Inflammatory macrophage treated with lipopolysaccharide for 1 hour (primary cell): ENCODE results near the gene CDKAL1.
"Not testable (repeated sequence)": the region's sequence is repeated elsewhere in the genome, so short reads cannot be mapped to it uniquely, and the experiment has no call there.

Experiments used
- DNase-seq, 2 donors: peaks; one replicate each; pipeline ENCODE4 v3.0.0-alpha.2; 2020 to 2022

CDKAL1 gene

GRCh38 chr6:21230536-21230935 is 696.3 kb downstream of the CDKAL1 start:
- no peak for DNase-seq

GRCh38 chr6:21235162-21235561 is 700.9 kb downstream of the CDKAL1 start:
- DNase-seq = no peak

GRCh38 chr6:21238208-21238607 is 704.0 kb downstream of the CDKAL1 start:
- DNase-seq = no peak

GRCh38 chr6:21240709-21241108 is 706.5 kb downstream of the CDKAL1 start:
- no peak for DNase-seq

- DNase-seq = no peak
Measured at GRCh38 chr6:21241231-21242130, 707.2 kb downstream of the CDKAL1 start.

- DNase-seq = no peak
Measured at GRCh38 chr6:21244897-21245470, 710.7 kb downstream of the CDKAL1 start.

GRCh38 chr6:21245488-21245887 is 711.2 kb downstream of the CDKAL1 start:
- no peak for DNase-seq

- no peak for DNase-seq
Measured at GRCh38 chr6:21246075-21246474, 711.8 kb downstream of the CDKAL1 start.

GRCh38 chr6:21254460-21254859 is 720.2 kb downstream of the CDKAL1 start:
- not testable (repeated sequence) for DNase-seq

- no peak for DNase-seq
Measured at GRCh38 chr6:21256197-21256596, 721.9 kb downstream of the CDKAL1 start.

GRCh38 chr6:21257125-21257524 is 722.9 kb downstream of the CDKAL1 start:
- DNase-seq = no peak

GRCh38 chr6:21258665-21259064 is 724.4 kb downstream of the CDKAL1 start:
- no peak for DNase-seq

GRCh38 chr6:21259660-21260059 is 725.4 kb downstream of the CDKAL1 start:
- no peak for DNase-seq

- DNase-seq = no peak
Measured at GRCh38 chr6:21262504-21262903, 728.2 kb downstream of the CDKAL1 start.

GRCh38 chr6:21263531-21264287 is 729.5 kb downstream of the CDKAL1 start:
- DNase-seq = no peak

GRCh38 chr6:21264288-21265033 is 730.2 kb downstream of the CDKAL1 start:
- DNase-seq = no peak

GRCh38 chr6:21265034-21265729 is 730.9 kb downstream of the CDKAL1 start:
- no peak for DNase-seq

GRCh38 chr6:21265730-21266044 is 731.4 kb downstream of the CDKAL1 start:
- DNase-seq = no peak

GRCh38 chr6:21270636-21271201 is 736.5 kb downstream of the CDKAL1 start:
- no peak for DNase-seq

- DNase-seq = no peak
Measured at GRCh38 chr6:21271428-21272155, 737.3 kb downstream of the CDKAL1 start.

GRCh38 chr6:21273451-21273850 is 739.2 kb downstream of the CDKAL1 start:
- DNase-seq = no peak
